Brain microvascular endothelial cell (primary cell): ENCODE results near the gene TCAIM.

Experiments used
- DNase-seq: peaks from one replicate; pipeline ENCODE4 v3.0.0-alpha.2; 2020
- H3K27ac ChIP-seq: fragments of 250-450 bp; sonication (Bioruptor Pico); 2 replicates; pipeline ENCODE4 v1.5.1; 2020; ENCODE audit warnings: mild to moderate bottlenecking, moderate library complexity
- H3K27me3 ChIP-seq: fragments of 250-450 bp; sonication (Bioruptor Pico); replicated peaks from 2 replicates; pipeline ENCODE4 v1.5.1; 2020; ENCODE audit warnings: mild to moderate bottlenecking
- H3K36me3 ChIP-seq: fragments of 250-450 bp; sonication (Bioruptor Pico); replicated peaks from 2 replicates; pipeline ENCODE4 v1.5.1; 2020; ENCODE audit warnings: mild to moderate bottlenecking
- H3K4me3 ChIP-seq: 2 replicates; pipeline ENCODE4 v1.5.1; 2011; ENCODE audit warnings: low read depth, mild to moderate bottlenecking, control low read depth, low read length, moderate library complexity
- in situ Hi-C: cut with HindIII; loops from 2 replicates; pipeline ENCODE4 v1.10.0; 2017; ENCODE audit warnings: low sequenced_read_pairs, low pct_ligation_motif_present
- TF ChIP-seq, protein P1 (sequence below): IDR thresholded peaks from 2 replicates; pipeline ENCODE4 v1.5.1; 2011; ENCODE audit warnings: low read depth, mild to moderate bottlenecking, moderate library complexity, low read length, control low read depth, inconsistent platforms; ENCODE audit errors: missing control alignments

TCAIM gene

DNA sequence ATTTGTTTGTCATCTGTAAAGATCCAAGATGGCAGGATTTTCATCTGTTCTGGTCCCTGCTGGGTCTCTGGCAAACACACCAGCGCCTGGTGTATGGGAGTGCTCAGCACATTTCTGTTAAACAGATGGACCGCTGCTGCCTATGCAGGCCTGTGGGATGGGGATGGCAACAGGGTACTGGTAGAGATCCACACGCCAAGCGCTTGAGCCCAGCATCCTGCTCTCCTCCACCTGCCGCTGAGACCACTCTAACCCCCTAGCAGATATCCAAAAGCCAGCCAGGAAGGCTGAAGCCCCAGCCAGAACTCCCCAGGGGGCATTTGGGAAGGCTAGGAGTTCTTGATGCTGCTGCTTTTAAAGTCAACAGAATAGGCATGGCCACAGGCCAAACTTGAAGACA, 107.2 kb downstream of the TCAIM start:
- H3K27ac ChIP-seq: no peak overlapping the region
- DNase-seq: no peak
- TF ChIP-seq, protein P1, sequence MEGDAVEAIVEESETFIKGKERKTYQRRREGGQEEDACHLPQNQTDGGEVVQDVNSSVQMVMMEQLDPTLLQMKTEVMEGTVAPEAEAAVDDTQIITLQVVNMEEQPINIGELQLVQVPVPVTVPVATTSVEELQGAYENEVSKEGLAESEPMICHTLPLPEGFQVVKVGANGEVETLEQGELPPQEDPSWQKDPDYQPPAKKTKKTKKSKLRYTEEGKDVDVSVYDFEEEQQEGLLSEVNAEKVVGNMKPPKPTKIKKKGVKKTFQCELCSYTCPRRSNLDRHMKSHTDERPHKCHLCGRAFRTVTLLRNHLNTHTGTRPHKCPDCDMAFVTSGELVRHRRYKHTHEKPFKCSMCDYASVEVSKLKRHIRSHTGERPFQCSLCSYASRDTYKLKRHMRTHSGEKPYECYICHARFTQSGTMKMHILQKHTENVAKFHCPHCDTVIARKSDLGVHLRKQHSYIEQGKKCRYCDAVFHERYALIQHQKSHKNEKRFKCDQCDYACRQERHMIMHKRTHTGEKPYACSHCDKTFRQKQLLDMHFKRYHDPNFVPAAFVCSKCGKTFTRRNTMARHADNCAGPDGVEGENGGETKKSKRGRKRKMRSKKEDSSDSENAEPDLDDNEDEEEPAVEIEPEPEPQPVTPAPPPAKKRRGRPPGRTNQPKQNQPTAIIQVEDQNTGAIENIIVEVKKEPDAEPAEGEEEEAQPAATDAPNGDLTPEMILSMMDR: no peak
- peaks cover 52% of the 10 kb centered on the region for H3K36me3 ChIP-seq
- H3K27me3 ChIP-seq: no peaks in the 10 kb centered on the region
- no peak overlapping the region for H3K4me3 ChIP-seq
- in situ Hi-C loops: no loop called here

DNA sequence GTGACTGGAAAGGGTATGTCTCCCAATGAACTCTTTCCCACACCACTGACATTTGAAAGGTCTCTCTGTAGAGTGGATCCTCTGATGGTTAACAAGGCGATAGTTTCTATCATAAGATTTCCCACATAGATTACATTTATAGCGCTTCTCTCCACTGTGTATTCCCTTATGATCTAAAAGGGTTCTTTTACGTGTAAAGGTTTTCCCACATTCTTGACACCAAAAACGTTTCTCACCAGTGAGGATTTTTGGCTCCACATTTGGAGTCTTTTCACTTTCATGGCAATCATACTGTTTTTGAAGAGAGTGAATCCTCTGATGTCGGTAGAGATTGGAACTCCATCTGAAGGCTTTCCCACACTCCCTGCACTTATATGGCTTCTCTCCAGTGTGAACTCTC, 108.4 kb downstream of the TCAIM start:
- H3K36me3 ChIP-seq: peaks cover 52% of the 10 kb centered on the region
- H3K27me3 ChIP-seq: no peaks in the 10 kb centered on the region
- TF ChIP-seq, protein P1: no peak
- in situ Hi-C loops: no loop called here
- no peak for DNase-seq
- H3K4me3 ChIP-seq: no peak overlapping the region
- H3K27ac ChIP-seq: no peak overlapping the region

DNA sequence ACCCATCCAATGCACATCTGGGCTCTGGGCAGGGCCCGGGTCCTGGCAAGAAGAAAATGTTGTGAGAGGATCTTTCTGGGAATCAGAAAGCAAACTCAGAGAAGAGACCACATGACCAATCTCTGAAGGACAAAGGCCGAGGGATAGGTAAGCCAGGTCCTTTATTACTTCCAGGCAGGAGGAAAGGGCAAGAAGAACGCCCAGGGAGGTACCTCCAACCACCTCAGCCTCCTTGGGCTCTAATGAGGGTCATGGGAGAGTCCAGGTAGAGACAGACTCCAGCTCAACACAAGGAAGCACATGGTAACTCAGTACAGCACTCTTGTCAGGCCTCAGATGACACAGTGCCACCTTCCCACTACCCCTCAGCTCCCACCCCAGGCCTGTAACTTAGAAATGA, 112.9 kb downstream of the TCAIM start:
- peaks cover 59% of the 10 kb centered on the region for H3K36me3 ChIP-seq

DNA sequence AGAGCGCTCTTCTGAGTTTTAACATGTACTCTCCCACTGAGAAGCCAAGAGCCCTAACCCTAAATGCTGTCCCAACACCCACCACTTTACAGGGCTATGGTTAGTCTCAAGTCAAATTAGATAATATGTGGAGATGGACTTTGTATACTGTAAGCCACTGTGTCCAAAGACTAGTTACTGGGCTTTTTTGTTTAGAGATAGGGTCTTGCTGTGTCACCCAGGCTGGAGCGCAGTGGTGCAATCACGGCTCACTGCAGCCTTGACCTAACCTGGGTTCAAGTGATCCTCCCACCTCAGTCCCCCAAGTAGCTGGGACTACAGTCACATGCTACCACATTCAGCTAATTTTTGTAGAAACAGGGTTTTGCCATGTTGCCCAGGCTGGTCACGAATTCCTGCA, 115.7 kb downstream of the TCAIM start:
- in situ Hi-C loops: no loop called here
- Histone ChIP-seq H3K4me3 (no peak overlapping the region), H3K27me3 (no peaks in the 10 kb centered on the region), H3K27ac (no peak overlapping the region), H3K36me3 (peaks cover 38% of the 10 kb centered on the region)
- DNase-seq: no peak
- TF ChIP-seq, protein P1: no peak

More for the DNA sequence above, 112.9 kb downstream of the TCAIM start:
- TF ChIP-seq, protein P1: no peak
- no peaks in the 10 kb centered on the region for H3K27me3 ChIP-seq
- H3K4me3 ChIP-seq: no peak overlapping the region
- no peak overlapping the region for H3K27ac ChIP-seq
- in situ Hi-C loops: no loop called here
- no peak for DNase-seq

DNA sequence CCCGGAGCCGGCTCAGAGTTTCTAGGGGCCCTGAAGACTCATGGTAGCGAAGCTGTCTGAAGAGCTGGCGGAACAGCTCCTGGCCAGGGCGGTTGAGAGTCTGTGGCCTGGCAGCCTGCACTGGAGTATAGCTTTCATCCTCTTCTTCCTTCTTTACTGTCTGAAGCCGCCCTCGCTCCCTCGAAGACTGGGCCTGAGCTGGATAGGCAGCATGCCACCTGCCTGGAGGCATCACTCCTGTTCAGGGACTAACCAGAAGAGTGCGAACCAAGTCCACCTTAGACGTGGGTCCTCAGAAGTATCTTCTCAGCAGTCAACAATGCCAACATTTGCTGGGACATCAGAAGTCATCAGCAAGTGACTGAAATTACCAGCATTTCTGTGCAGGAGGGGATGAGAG, 116.8 kb downstream of the TCAIM start:
- in situ Hi-C loops: no loop called here
- TF ChIP-seq, protein P1: no peak
- H3K27ac ChIP-seq: no peak overlapping the region
- H3K4me3 ChIP-seq: no peak overlapping the region
- no peaks in the 10 kb centered on the region for H3K27me3 ChIP-seq
- DNase-seq: no peak
- H3K36me3 ChIP-seq: peaks cover 27% of the 10 kb centered on the region
